A549 (cell line): ENCODE measurements around the gene HAPLN2. TPM values are rescaled to one million over a fixed set of nuclear protein-coding genes. Genes with fewer than 3 reads are reported as not detected.

ENCODE experiments used
- ATAC-seq, 2 experiments: fragments of 200-7000 bp in 1 of 2; fragments of >200 bp in 1 of 2; cut with Nextera tagmentation in 1 of 2; cut with Tn5 transposase in 1 of 2; 3 replicates each; pipeline versions ENCODE4 v1.8.0 to v1.9.1; 2018 to 2020; ENCODE audit warnings: mild to moderate bottlenecking in 1 of 2, moderate library complexity in 1 of 2
- CTCF ChIA-PET: fragments of 300-600 bp; sonication (Branson Sonifier 250); formaldehyde crosslinking; extraction: SDS; loops from one replicate; lab custom pipeline; 2021; ENCODE audit warnings: antibody characterized with exemption, inconsistent platforms; lab: Yijun Ruan, JAX
- POLR2A ChIA-PET: fragments of 350-600 bp; formaldehyde crosslinking; extraction: SDS; loops from one replicate; lab custom pipeline; 2021; ENCODE audit warnings: antibody characterized with exemption, inconsistent platforms; lab: Yijun Ruan, JAX
- DNase-seq, 2 experiments: peaks; one replicate each; pipeline versions ENCODE4 v3.0.0 to v3.0.0-alpha.2; 2011 to 2016; ENCODE audit warnings: low read depth in 1 of 2, low spot score in 1 of 2
- FAIRE-seq: peaks from 2 replicates; lab custom pipeline; 2011; peaks lifted over from hg19 to GRCh38; lab: Jason Lieb, UNC
- H3K27ac ChIP-seq, 2 experiments: fragments of >200 bp; sonication (Bioruptor Twin); formaldehyde crosslinking; 3 replicates each; pipeline ENCODE4 v1.5.1; 2016 to 2017
- H3K4me1 ChIP-seq: fragments of >200 bp; sonication (Bioruptor Twin); formaldehyde crosslinking; 3 replicates; pipeline ENCODE4 v1.6.1; 2016
- H3K4me2 ChIP-seq: fragments of >200 bp; sonication (Bioruptor Twin); formaldehyde crosslinking; 3 replicates; pipeline ENCODE4 v1.6.1; 2016
- H3K4me3 ChIP-seq: fragments of >200 bp; sonication (Bioruptor Twin); formaldehyde crosslinking; 3 replicates; pipeline ENCODE4 v1.5.1; 2016
- H3K9me3 ChIP-seq: fragments of >200 bp; sonication (Bioruptor Twin); formaldehyde crosslinking; 3 replicates; pipeline ENCODE4 v1.6.1; 2016
- BHLHE40 ChIP-seq: IDR thresholded peaks from 2 replicates; pipeline ENCODE4 v1.6.1; 2012; ENCODE audit warnings: low read depth, low read length, inconsistent platforms
- CBX8 ChIP-seq: fragments of 200-600 bp; sonication (generic); IDR thresholded peaks from 2 replicates; pipeline ENCODE4 v1.6.1; 2016
- CHD2 ChIP-seq: fragments of 150-350 bp; IDR thresholded peaks from 2 replicates; pipeline ENCODE4 v1.6.1; 2014; ENCODE audit warnings: low read length; ENCODE audit not compliant: partially characterized antibody
- EHMT2 ChIP-seq: fragments of 200-600 bp; sonication (generic); IDR thresholded peaks from 2 replicates; pipeline ENCODE4 v1.6.1; 2016; ENCODE audit warnings: antibody characterized with exemption, low read depth, mild to moderate bottlenecking, moderate library complexity
- ESRRA ChIP-seq: fragments of 150-350 bp; IDR thresholded peaks from 2 replicates; pipeline ENCODE4 v1.6.1; 2014; ENCODE audit warnings: mild to moderate bottlenecking, low read length, borderline replicate concordance
- FOSL2 ChIP-seq, 2 experiments: fragments of 450-650 bp in 1 of 2; fragments of >200 bp in 1 of 2; sonication (Bioruptor Twin) in 1 of 2; formaldehyde crosslinking; IDR thresholded peaks; 2 replicates each; pipeline versions ENCODE4 v1.5.0 to v1.6.1; 2016 to 2020; ENCODE audit warnings: mild to moderate bottlenecking in 1 of 2, moderate library complexity in 1 of 2
- FOXS1 ChIP-seq: fragments of 250-450 bp; sonication (Bioruptor Pico); IDR thresholded peaks from 2 replicates; pipeline ENCODE4 v1.5.0; 2020; ENCODE audit warnings: mild to moderate bottlenecking, moderate library complexity
- HEYL ChIP-seq: fragments of 250-450 bp; sonication (Bioruptor Pico); IDR thresholded peaks from 2 replicates; pipeline ENCODE4 v1.8.0; 2021; ENCODE audit warnings: mild to moderate bottlenecking, moderate library complexity
- HMGXB4 ChIP-seq: fragments of 250-450 bp; sonication (Bioruptor Pico); IDR thresholded peaks from 2 replicates; pipeline ENCODE4 v1.5.0; 2021; ENCODE audit warnings: mild to moderate bottlenecking, moderate library complexity, borderline replicate concordance
- KDM5A ChIP-seq: fragments of 200-600 bp; sonication (generic); IDR thresholded peaks from 2 replicates; pipeline ENCODE4 v1.6.1; 2016; ENCODE audit warnings: antibody characterized with exemption, mild to moderate bottlenecking
- MAX ChIP-seq: IDR thresholded peaks from 2 replicates; pipeline ENCODE4 v1.6.1; 2012
- NR3C1 ChIP-seq: fragments of >200 bp; sonication (Bioruptor Twin); formaldehyde crosslinking; IDR thresholded peaks from 3 replicates; pipeline ENCODE4 v1.6.1; 2017
- POLR2A ChIP-seq: IDR thresholded peaks from 2 replicates; pipeline ENCODE4 v1.6.1; 2012; ENCODE audit warnings: mild to moderate bottlenecking, low read length
- RCOR1 ChIP-seq: fragments of 150-350 bp; IDR thresholded peaks from 2 replicates; pipeline ENCODE4 v1.6.1; 2014; ENCODE audit warnings: antibody characterized with exemption, low read length, low read depth
- RFX5 ChIP-seq: fragments of 450-650 bp; IDR thresholded peaks from 2 replicates; pipeline ENCODE4 v1.7.1; 2014; ENCODE audit warnings: antibody characterized with exemption, mild to moderate bottlenecking, moderate library complexity
- RNF2 ChIP-seq: fragments of 200-600 bp; sonication (generic); IDR thresholded peaks from 2 replicates; pipeline ENCODE4 v1.6.1; 2016; ENCODE audit warnings: low read depth, mild to moderate bottlenecking, antibody characterized with exemption, moderate library complexity, borderline replicate concordance
- SREBF2 ChIP-seq: fragments of 450-650 bp; IDR thresholded peaks from 2 replicates; pipeline ENCODE4 v1.6.1; 2014; ENCODE audit warnings: mild to moderate bottlenecking, moderate library complexity
- TFCP2L1 ChIP-seq: fragments of 250-450 bp; sonication (Bioruptor Pico); IDR thresholded peaks from 2 replicates; pipeline ENCODE4 v1.5.0; 2021; ENCODE audit warnings: mild to moderate bottlenecking
- ZFP36 ChIP-seq: fragments of 450-650 bp; IDR thresholded peaks from 2 replicates; pipeline ENCODE4 v1.6.1; 2014; ENCODE audit warnings: borderline replicate concordance; ENCODE audit not compliant: partially characterized antibody
- WGBS: methylation state at CpG from one replicate; pipeline ENCODE4 v1.1.6; 2017; ENCODE audit errors: missing lambda C conversion rate; 5-methylcytosine and 5-hydroxymethylcytosine counted together
- polyA plus RNA-seq, 4 experiments: library from polyadenylated mRNA; depleted of rRNA in 3 of 4; stranded (reverse); fragments of >200 nt; fragmentation: RNase III in 1 of 4; extraction: RNeasy Plus Mini Kit Qiagen cat#74134 plus additional on column Dnase treatment in 1 of 4; gene quantifications; 2 replicates in 3 of 4; 3 replicates in 1 of 4; pipeline ENCODE4 v1.2.3, GENCODE V29; 2011 to 2017
- TF ChIP-seq, protein P1 (sequence below): fragments of 450-650 bp; IDR thresholded peaks from 2 replicates; pipeline ENCODE4 v1.6.1; 2014; ENCODE audit warnings: antibody characterized with exemption

HAPLN2 gene
- polyA plus RNA-seq, 2 of the 4 experiments (the other 2 are of a cell fraction), result 0.10 to 0.23 TPM

GRCh38 chr1:156641761-156642264, 22.6 kb downstream of the HAPLN2 start, which contains the start of gene BCAN:
BCAN (plus strand) TSS chr1:156642117; CDS start chr1:156646055, 3,938 bp downstream.
- H3K4me2 ChIP-seq, result no peak within 1 kb of the TSS

DNA sequence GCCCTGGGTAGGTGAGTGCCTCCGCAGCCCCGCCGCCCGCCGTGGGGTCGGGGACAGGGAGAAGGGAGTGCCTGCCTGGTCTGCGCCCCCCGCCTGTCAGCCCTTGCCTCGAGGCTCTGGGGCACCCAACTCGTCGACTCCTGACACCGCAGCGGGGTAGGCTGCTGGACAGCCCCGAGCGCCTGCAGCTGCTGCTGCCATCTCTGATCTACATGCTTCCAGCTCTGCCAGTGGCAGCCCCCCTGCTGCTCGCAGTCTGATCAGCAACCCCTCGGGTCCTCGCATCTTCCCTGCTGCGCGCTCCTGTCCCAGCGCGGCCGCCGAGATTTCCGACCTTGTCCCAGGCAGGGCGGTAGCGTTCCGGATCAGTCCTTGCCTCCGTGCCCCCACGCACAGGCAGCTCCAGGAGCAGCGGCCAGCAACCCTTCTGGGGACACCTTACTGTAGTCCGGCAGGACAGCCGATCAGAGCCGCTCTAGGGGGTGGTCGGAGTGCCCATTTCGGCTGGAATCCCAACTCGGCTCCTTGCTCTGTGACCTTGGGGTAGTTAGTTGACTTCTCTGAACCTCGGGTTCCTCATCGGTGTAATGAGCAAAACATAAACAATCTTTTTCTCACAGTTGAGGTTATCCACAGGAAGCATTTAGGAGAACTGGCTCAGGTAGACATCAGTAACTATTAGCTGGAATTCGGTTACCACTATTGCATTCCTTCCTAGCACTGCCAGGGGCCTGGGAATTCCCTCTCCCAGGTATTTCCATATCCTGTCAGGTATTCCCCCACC, 23.2 kb downstream of the HAPLN2 start:
- POLR2A ChIA-PET, result interaction anchor here (1.0 kb wide), 1 partner anchor 86 kb away, joined by 4 read pairs; the partner anchor contains the start of genes ISG20L2 and METTL25B
- 95% methylated on average over 33 of the region's 40 CpGs for WGBS
- H3K27ac ChIP-seq, result no peak overlapping the region

More at GRCh38 chr1:156641761-156642264, 22.6 kb downstream of the HAPLN2 start, which contains the start of gene BCAN:
- Histone ChIP-seq H3K4me3 (no peak within 1 kb of the TSS), H3K4me1 (no peaks in the 10 kb centered on the region), H3K9me3 (no peaks in the 10 kb centered on the region), H3K27ac (no peak within 1 kb of the TSS)
- CTCF ChIA-PET, result interaction anchor here (1.3 to 17.8 kb wide), 6 partner anchors 11 to 84 kb away, joined by 3 to 323 read pairs (median 6); partner anchors contain the start of genes HAPLN2 and NES
- 95% methylated on average over 31 of the region's 46 CpGs for WGBS
- POLR2A ChIA-PET, result no interaction called here
- DNase-seq (no peak), ATAC-seq (no peak), FAIRE-seq (no peak)
- TF ChIP-seq, protein P1, sequence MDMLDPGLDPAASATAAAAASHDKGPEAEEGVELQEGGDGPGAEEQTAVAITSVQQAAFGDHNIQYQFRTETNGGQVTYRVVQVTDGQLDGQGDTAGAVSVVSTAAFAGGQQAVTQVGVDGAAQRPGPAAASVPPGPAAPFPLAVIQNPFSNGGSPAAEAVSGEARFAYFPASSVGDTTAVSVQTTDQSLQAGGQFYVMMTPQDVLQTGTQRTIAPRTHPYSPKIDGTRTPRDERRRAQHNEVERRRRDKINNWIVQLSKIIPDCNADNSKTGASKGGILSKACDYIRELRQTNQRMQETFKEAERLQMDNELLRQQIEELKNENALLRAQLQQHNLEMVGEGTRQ, result no peak
- no peak for TF ChIP-seq EHMT2
- TF ChIP-seq CHD2, result no peak

GRCh38 chr1:156643049-156643777, 24.0 kb downstream of the HAPLN2 start:
- CTCF ChIA-PET, result interaction anchor here (0.8 to 17.8 kb wide), 12 partner anchors 10 to 257 kb away, joined by 3 to 323 read pairs (median 6); partner anchors contain the start of genes HAPLN2 and NTRK1
- no peak for FAIRE-seq

More for the DNA sequence above, 23.2 kb downstream of the HAPLN2 start:
- Histone ChIP-seq H3K4me2 (no peak overlapping the region), H3K4me3 (no peak overlapping the region), H3K4me1 (no peaks in the 10 kb centered on the region), H3K9me3 (no peaks in the 10 kb centered on the region)
- ATAC-seq (no peak), DNase-seq (no peak)
- TF ChIP-seq ZFP36 (no peak), FOSL2 (IDR thresholded peaks at IDR 0.05) (no peak), FOSL2 (CRISPR knock-in tag; IDR thresholded peaks at IDR 0.05) (no peak), ESRRA (no peak), CBX8 (no peak)
- TF ChIP-seq, all 56 proteins: peak for 0
- FAIRE-seq, result no peak
- CTCF ChIA-PET, result interaction anchor here (0.5 to 17.8 kb wide), 10 partner anchors 10 to 257 kb away, joined by 3 to 323 read pairs (median 4); partner anchors contain the start of genes HAPLN2 and NTRK1

More at GRCh38 chr1:156643049-156643777, 24.0 kb downstream of the HAPLN2 start:
- Histone ChIP-seq H3K27ac (no peak overlapping the region), H3K4me1 (no peaks in the 10 kb centered on the region), H3K9me3 (no peaks in the 10 kb centered on the region), H3K4me2 (no peak overlapping the region), H3K4me3 (no peak overlapping the region)
- ATAC-seq (no peak), DNase-seq (no peak)
- TF ChIP-seq SREBF2, result no peak
- TF ChIP-seq HEYL (CRISPR knock-in tag), result no peak
- no peak for TF ChIP-seq RFX5
- TF ChIP-seq NR3C1, result no peak
- no peak for TF ChIP-seq HMGXB4
- TF ChIP-seq POLR2A, result no peak
- TF ChIP-seq BHLHE40, result no peak
- no peak for TF ChIP-seq KDM5A
- TF ChIP-seq RCOR1, result no peak
- no peak for TF ChIP-seq FOXS1 (CRISPR knock-in tag)
- no peak for TF ChIP-seq TFCP2L1 (CRISPR knock-in tag)
- TF ChIP-seq RNF2, result no peak
- no peak for TF ChIP-seq MAX
- POLR2A ChIA-PET, result interaction anchor here (1.0 kb wide), 1 partner anchor 85 kb away, joined by 4 read pairs; the partner anchor contains the start of genes ISG20L2 and METTL25B
- WGBS, result 74% methylated on average over 6 of the region's 7 CpGs
